ENCODE data around the gene CCL22. TPM values are rescaled to one million over a fixed set of nuclear protein-coding genes. Genes with fewer than 3 reads are reported as not detected.

CCL22 gene
- total RNA-seq, 4 donors from 2014 or later, result not detected

GRCh38 chr16:57391300-57391699 is 32.7 kb downstream of the CCL22 start:
- Histone ChIP-seq H3K27me3 (no peaks in the 10 kb centered on the region), H3K9me3 (no peaks in the 10 kb centered on the region), H3K36me3 (no peaks in the 10 kb centered on the region), H3K4me1 (peaks cover 0 to 7% of the 10 kb centered on the region in 2 donors), H3K4me3 (replicated peaks in 1 of 3) (no peak overlapping the region), H3K27ac (no peak overlapping the region)
- no peak for DNase-seq
- WGBS, 2 donors, result 78 to 85% methylated on average over 4 of the region's 4 CpGs
- no peak for TF ChIP-seq CTCF (IDR thresholded peaks at IDR 0.05)
- no peak for TF ChIP-seq POLR2A (IDR thresholded peaks at IDR 0.05)
- intact Hi-C loops (cut with DNase I), result no loop called here

GRCh38 chr16:57391708-57392107 is 33.1 kb downstream of the CCL22 start:
- TF ChIP-seq POLR2A (IDR thresholded peaks at IDR 0.05), result no peak
- no peak for TF ChIP-seq CTCF (IDR thresholded peaks at IDR 0.05)
- Histone ChIP-seq H3K27me3 (no peaks in the 10 kb centered on the region), H3K4me3 (replicated peaks in 1 of 3) (no peak overlapping the region), H3K36me3 (no peaks in the 10 kb centered on the region), H3K9me3 (no peaks in the 10 kb centered on the region), H3K27ac (no peak overlapping the region), H3K4me1 (peaks cover 0 to 4% of the 10 kb centered on the region in 2 donors)
- 89 to 94% methylated on average over 5 of the region's 5 CpGs for WGBS, 2 donors
- DNase-seq, result no peak
- intact Hi-C loops (cut with DNase I), result no loop called here

- TF ChIP-seq POLR2A (IDR thresholded peaks at IDR 0.05) (no peak), CTCF (IDR thresholded peaks at IDR 0.05) (no peak)
- H3K9me3 ChIP-seq, result no peaks in the 10 kb centered on the region
- intact Hi-C loops (cut with DNase I), result no loop called here
- no peak overlapping the region for H3K4me3 ChIP-seq (replicated peaks in 1 of 3)
- H3K36me3 ChIP-seq, result no peaks in the 10 kb centered on the region
- no peak for DNase-seq
- H3K27me3 ChIP-seq, result no peaks in the 10 kb centered on the region
- no peak overlapping the region for H3K27ac ChIP-seq
- WGBS, 2 donors, result 89 to 96% methylated on average over 1 of the region's 1 CpG
- H3K4me1 ChIP-seq, result peaks cover 0 to 4% of the 10 kb centered on the region in 2 donors
Observed at GRCh38 chr16:57392694-57393093, 34.1 kb downstream of the CCL22 start.

- H3K9me3 ChIP-seq, result no peaks in the 10 kb centered on the region
- 35 to 42% methylated on average over 6 to 7 of the region's 7 CpGs for WGBS, 2 donors
- no peak overlapping the region for H3K27ac ChIP-seq
- H3K36me3 ChIP-seq, result no peaks in the 10 kb centered on the region
- intact Hi-C loops (cut with DNase I), result no loop called here
- DNase-seq, result peak; percentile 38 to 63
- H3K27me3 ChIP-seq, result no peaks in the 10 kb centered on the region
- H3K4me3 ChIP-seq (replicated peaks in 1 of 3), result no peak overlapping the region
- no peak for TF ChIP-seq POLR2A (IDR thresholded peaks at IDR 0.05)
- TF ChIP-seq CTCF (IDR thresholded peaks at IDR 0.05), result no peak
- peaks cover 0 to 4% of the 10 kb centered on the region in 2 donors for H3K4me1 ChIP-seq
Observed at GRCh38 chr16:57394444-57394843, 35.9 kb downstream of the CCL22 start.

- Histone ChIP-seq H3K36me3 (no peaks in the 10 kb centered on the region), H3K27ac (no peak overlapping the region), H3K4me3 (replicated peaks in 1 of 3) (no peak overlapping the region), H3K9me3 (no peaks in the 10 kb centered on the region), H3K27me3 (no peaks in the 10 kb centered on the region), H3K4me1 (peaks cover 0 to 4% of the 10 kb centered on the region in 2 donors)
- intact Hi-C loops (cut with DNase I), result no loop called here
- no peak for TF ChIP-seq CTCF (IDR thresholded peaks at IDR 0.05)
- TF ChIP-seq POLR2A (IDR thresholded peaks at IDR 0.05), result no peak
- WGBS, 2 donors, result 91 to 97% methylated on average over 5 of the region's 5 CpGs
- DNase-seq, result no peak
Observed at GRCh38 chr16:57395026-57395425, 36.4 kb downstream of the CCL22 start.
